Measurements from ENCODE around the gene PCBP2.
"Not testable (repeated sequence)": the region's sequence is repeated elsewhere in the genome, so short reads cannot be mapped to it uniquely, and the experiment has no call there.

DNA sequence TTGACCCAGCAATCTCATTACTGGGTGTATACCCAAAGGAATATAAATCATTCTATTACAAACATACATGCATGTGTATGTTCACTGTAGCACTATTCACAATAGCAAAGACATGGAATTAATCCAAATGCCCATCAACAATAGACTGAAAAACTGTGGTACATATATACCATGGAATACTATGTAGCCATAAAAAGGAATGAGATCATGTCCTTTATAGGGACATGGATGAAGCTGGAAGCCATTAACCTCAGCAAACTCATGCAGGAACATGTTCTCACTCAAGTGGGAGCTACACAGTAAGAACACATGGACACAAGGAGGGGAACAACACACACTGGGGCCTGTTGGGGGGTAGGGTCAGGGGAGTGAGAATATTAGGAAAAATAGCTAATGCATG lies 12.3 kb upstream of the PCBP2 start:
- not testable (repeated sequence) for TF ChIP-seq RAD21 (IDR thresholded peaks at IDR 0.05; ENCODE audit: low read length); RFX5 (IDR thresholded peaks at IDR 0.05; ENCODE audit: low read depth, low read length); POLR2A (IDR thresholded peaks at IDR 0.05; ENCODE audit: low read depth, low read length); CEBPB (IDR thresholded peaks at IDR 0.05; ENCODE audit: low read depth, low read length); FOS (IDR thresholded peaks at IDR 0.05; ENCODE audit: low read depth, low read length); MAZ (IDR thresholded peaks at IDR 0.05; ENCODE audit: borderline replicate concordance, low read depth, low read length); SMC3 (IDR thresholded peaks at IDR 0.05; ENCODE audit: low read depth, low read length); MAFK (IDR thresholded peaks at IDR 0.05; ENCODE audit: low read depth, low read length)
- TF ChIP-seq, protein P1, sequence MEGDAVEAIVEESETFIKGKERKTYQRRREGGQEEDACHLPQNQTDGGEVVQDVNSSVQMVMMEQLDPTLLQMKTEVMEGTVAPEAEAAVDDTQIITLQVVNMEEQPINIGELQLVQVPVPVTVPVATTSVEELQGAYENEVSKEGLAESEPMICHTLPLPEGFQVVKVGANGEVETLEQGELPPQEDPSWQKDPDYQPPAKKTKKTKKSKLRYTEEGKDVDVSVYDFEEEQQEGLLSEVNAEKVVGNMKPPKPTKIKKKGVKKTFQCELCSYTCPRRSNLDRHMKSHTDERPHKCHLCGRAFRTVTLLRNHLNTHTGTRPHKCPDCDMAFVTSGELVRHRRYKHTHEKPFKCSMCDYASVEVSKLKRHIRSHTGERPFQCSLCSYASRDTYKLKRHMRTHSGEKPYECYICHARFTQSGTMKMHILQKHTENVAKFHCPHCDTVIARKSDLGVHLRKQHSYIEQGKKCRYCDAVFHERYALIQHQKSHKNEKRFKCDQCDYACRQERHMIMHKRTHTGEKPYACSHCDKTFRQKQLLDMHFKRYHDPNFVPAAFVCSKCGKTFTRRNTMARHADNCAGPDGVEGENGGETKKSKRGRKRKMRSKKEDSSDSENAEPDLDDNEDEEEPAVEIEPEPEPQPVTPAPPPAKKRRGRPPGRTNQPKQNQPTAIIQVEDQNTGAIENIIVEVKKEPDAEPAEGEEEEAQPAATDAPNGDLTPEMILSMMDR (conservative IDR thresholded peaks at IDR 0.05; ENCODE audit: low read depth, low read length) = not testable (repeated sequence)
- TF ChIP-seq, protein P2, sequence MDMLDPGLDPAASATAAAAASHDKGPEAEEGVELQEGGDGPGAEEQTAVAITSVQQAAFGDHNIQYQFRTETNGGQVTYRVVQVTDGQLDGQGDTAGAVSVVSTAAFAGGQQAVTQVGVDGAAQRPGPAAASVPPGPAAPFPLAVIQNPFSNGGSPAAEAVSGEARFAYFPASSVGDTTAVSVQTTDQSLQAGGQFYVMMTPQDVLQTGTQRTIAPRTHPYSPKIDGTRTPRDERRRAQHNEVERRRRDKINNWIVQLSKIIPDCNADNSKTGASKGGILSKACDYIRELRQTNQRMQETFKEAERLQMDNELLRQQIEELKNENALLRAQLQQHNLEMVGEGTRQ (IDR thresholded peaks at IDR 0.05; ENCODE audit: low read depth, low read length) = not testable (repeated sequence)
- TF ChIP-seq, protein P3, sequence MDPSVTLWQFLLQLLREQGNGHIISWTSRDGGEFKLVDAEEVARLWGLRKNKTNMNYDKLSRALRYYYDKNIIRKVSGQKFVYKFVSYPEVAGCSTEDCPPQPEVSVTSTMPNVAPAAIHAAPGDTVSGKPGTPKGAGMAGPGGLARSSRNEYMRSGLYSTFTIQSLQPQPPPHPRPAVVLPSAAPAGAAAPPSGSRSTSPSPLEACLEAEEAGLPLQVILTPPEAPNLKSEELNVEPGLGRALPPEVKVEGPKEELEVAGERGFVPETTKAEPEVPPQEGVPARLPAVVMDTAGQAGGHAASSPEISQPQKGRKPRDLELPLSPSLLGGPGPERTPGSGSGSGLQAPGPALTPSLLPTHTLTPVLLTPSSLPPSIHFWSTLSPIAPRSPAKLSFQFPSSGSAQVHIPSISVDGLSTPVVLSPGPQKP (IDR thresholded peaks at IDR 0.05; ENCODE audit: borderline replicate concordance, low read depth, low read length) = not testable (repeated sequence)

Measured in IMR-90 (cell line).